HG03565 (cell line): ENCODE results near the gene DELE1.
A peak's percentile ranks its signal among the peaks of the same experiment; 100 is the strongest.

ENCODE experiments used
- ATAC-seq: cut with Tn5 transposase; IDR thresholded peaks from one replicate; pipeline ENCODE4 v1.9.1; 2021; ENCODE audit warnings: mild to moderate bottlenecking, moderate library complexity; ENCODE audit not compliant: unreplicated experiment

Gene DELE1, protein sequence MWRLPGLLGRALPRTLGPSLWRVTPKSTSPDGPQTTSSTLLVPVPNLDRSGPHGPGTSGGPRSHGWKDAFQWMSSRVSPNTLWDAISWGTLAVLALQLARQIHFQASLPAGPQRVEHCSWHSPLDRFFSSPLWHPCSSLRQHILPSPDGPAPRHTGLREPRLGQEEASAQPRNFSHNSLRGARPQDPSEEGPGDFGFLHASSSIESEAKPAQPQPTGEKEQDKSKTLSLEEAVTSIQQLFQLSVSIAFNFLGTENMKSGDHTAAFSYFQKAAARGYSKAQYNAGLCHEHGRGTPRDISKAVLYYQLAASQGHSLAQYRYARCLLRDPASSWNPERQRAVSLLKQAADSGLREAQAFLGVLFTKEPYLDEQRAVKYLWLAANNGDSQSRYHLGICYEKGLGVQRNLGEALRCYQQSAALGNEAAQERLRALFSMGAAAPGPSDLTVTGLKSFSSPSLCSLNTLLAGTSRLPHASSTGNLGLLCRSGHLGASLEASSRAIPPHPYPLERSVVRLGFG

DNA sequence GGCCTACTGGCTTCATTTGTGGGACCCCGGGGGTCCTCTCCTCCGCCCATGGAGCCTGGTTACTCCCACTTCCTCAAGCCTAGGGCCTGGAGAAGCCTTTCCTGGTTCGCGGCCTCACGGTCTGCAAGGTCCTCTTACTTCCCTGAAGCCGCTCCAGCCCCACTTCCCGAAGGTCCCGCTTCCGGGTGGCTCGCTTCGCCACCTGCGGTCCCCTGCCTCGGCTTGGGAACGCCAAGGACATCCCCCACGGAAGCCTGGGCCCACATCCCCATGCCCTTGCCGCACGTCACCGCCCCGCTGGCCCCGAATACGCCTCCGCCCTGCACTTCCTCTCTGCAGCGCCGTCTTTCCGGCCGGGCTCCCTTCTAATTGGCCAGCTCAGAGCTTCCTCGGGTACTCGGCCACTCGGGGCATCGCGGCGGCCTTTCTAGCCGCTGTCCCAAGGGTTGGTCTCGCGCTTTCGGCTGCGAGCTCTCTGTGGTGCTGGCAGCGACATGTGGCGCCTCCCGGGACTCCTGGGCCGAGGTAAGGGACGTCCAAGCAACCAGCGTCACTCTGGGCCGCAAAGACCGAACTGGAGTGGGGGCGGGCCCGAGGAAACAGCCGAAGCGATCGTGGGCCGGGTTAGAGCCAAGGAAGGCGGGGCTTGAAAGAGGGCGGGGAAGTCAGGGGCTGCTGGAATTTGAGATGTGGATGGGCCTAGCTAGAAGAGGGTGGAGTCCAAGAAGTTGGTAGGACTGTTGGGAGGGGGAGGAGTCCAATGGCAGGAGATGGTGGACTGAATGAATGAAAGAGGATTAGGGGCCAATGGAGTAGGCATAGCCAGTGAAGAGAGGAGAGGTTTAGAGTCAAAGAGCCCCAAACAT lies at the start of gene DELE1:
Gene DELE1 (plus strand): TSS at position 424 of the 866 bp plus-strand sequence. CDS start 71 bp downstream, at position 495.
- ATAC-seq: peak; percentile 93

DNA sequence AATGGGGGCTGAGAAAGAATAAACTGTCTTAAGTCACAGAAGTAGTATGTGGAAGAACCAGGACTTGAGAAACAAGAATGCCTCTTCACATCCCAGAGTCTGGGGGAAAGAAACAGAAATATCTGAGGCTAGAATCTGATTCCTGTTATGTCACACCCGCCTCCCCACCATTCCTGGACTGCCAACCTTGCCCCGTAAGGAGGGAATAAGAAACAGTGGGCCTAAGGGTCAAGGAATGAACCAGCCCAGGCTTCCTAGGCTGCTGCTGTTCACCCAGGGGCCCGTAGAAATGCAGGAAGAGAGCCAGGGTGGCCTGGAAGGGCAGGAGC lies 49.8 kb upstream of the DELE1 start:
- ATAC-seq: no peak

DNA sequence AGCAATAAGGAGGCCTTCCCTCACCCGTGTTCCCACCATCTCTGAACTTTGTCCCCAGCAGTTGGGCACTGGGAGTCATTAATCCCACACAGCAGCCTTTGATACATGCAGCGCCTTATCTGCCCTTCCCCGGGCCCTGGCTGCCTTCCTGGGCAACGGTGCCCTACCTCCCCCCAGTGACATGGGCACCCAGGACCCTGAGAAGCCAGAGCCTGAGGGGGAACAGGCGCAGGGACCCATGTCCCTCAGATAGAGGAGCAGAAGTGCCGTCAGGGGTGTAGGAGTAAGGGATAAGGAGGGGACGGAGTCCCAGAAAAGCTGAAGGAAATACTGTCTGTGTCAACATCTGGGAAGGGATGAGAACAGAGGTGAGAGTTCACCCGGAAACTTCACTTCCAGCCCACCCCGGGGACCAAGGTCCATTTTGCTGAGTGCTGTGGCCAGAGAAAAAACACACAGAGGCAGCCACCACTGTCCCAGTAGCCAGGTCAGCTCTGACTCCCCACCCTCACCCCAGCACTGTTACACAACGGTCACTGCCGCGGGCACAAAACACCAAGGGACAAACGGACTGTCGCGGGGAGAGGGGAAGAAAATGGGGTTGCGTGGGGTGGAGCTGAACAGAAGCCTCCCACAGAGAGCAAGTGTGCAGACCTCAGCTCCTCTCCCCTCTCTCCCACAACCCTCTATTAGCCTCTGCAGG lies 49.3 kb upstream of the DELE1 start:
- no peak for ATAC-seq

DNA sequence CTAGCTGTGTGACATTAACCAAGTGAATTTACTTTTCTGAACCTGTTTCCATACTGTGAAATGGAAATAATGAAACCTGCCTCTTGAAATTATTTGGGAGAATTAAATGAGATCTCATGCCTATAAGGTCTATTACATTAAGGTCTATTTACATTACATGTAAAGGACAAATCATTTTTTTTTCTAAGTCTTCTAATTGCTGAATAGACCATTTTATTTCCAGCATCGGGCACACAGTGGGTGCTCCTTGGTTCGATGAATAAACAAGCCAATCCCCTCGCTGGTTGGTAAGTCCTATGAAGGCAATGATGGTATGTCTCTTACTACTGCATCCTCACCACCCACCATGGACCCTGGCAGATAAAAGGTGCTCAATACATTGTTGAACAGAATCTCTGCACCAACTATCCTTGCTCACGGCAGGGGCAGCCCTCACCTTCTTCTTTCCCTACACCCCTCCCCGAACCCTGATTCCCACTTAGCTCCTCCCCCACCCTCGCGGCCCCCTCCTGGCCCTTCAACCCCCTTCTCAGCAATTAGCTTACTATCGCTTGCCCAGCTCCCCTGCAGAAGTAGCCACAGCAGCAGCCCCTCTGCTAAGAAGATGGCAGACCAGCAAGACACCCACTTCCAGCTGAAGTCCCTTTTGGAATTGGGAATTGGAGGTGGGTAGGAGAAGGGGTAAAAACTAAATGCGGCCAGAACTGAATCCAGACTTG lies 48.5 kb upstream of the DELE1 start:
- ATAC-seq: no peak

DNA sequence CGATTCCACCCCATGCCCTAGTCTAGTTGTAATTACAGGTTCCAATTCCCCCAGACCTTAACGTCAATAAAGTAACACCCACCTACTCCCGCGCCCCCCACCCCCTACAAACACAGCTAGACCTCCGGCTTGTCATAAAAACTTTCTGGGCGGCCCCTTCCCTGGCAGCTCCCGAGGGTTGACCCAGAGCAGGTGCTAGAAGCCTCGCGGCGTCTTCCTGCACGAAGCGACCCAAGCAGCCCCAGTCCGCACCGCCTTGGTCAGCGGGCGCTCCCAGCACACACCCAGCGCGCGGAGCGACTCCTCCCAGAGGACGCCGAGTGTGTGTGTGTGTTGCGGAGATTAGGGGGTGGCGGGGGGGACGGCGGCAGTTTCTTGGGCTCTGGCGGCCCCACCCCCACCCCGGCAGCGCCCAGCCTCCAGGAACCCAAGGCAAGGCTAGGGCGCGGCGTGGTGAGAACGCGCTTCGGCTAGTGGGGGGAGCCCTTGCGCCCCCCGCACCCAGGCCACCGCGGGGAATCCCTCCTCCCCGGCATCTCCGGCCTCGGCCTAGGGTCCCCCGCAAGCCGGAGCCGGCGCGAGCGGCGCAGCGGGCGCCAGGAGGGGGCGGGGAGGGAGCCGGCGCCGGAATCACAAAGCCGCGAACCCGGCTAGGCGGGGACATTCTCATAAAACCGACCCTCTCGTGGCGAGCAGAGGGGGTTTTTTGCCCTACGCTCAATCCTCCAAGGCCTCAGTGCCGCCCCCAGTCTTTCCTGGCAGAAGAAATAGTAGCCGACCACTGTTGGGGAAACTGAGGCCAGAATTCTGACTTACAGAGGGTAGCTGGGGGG lies 47.7 kb upstream of the DELE1 start:
- ATAC-seq: no peak

DNA sequence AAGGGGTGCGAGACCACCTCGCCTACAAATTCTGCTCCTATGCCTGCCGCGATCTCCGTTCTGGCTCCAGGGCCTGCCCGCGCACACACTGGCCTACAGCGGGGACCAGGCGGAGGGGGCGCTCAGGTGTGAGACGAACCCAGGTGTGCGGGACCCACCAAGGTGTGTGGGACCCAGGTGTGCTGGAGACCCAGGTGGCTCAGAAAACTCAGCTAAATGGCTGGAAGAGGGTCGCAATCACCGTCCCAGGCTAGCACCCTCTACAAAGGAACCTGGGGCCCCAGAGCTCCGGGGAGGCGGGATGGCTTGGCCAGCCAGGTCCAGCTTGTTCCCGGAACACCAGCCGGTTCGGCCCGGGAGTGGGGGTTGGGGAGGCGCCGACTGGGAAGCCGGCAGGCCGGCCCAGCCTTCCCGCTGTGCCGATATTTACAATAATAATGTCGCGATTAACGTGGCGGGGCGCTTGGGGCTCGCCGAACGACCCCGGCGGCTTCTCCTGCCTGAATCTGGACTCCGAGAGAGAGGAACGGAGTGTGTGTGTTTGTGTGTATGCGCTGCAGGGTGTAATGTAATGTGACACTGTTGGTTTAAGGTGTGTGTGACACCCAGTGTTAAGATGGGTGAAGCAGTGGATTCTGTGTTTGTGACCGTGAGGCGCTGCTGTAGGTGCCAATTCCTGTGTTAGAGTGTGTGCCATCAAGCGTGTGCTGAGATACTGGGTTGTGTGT lies 46.9 kb upstream of the DELE1 start:
- ATAC-seq: no peak

DNA sequence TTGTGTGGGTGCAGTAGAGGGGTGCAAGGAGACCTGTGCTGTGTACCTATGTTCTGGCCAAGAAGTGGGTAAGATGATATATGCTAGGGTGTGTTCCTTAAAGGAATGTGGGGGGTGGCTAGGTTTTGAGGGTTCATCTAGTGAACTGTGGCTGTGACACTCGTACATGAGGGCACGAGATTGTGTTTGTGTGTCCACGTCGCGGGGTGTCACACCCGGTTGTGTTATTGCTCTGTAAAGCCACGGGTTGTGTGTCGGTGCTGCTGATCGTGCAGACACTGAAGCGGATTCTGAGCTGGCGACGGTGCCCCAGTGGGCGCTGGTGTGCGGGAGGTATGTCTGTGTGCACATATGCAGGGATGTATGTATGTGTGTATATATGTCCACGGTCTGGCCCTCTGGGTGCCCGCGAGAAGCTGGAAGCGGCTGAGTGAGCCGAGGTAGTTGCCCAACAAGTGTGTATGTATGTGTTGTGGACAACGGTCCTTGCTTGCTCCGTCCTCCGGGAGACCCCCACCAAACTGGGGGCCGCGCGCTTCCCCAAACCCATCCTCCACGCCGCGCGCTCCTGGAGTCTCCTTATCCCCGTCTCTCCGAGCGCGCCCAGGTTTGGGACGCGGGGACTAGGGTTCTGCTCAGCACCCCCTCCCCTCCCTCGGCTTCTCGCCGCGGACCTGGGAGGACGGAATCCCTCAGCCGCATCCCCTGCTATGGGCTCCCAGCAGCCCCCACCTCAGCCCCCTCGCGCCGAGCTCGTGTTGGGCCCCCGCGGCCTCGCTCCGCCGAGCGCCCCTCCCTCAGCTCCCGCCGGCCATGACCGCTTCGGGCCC lies 46.1 kb upstream of the DELE1 start:
- no peak for ATAC-seq

DNA sequence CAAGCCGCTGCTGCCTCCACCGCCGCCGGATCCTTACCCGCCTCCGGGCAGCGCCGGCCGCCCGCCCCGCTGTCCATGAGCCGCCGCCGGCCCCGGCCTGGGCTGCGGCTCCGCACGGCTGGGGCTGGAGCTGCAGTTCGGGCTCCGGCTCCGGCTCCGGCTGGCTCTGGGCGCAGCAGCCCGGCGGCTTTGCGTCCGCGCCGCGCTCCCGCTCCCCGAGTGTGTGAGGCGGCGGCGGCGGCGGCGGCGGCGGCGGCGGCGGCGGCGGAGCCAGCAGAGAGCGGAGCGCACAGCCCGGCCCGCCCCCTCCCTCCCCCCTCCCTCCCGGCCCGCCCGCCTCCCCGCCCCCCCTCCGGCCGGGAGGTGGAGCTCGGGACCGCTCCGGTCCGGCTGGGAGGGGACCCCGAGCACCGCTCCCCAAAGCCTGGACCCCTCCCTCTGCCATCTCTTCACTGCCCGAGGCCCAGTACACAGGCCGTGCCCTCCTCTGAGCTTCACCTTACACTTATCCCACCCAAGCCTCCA lies 45.4 kb upstream of the DELE1 start, which contains the start of gene PCDH1:
Gene PCDH1 (minus strand): TSS at position 225 of the 525 bp plus-strand sequence. CDS start 148 bp downstream, at position 77.
- ATAC-seq: no peak

DNA sequence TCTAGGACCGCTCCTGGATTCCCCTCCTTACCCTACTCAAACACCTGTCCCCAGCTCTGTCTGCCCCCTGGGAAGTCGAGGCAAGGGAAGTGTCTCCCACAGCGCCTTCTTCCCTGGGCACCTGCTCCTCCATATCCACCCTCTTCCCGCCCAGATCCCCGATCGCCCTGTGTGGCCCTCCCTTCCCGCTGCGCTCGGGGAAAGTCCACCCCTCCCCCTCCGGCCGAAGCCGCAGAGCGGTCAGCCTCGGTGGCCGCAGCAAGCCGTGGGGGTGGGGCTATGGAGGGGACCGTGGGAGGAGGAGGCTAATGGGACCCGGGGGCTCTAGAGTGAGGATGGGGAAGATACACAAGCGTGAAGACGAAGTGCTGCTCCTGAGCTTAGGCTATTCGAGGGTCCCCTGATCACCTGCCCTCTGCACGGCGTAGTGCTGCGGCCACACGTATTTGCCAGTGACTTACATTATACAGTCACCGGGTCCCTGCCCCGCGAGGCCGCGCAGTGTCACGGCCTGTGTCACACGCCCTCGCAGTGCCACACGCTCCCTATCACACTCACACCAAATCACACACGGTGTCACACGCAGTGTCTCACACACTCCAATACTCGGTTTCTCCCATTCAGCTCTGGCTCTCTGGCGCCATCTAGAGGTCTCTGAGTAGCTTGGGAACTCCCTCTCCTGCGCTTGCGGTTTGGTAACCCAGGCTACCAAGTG lies 44.8 kb upstream of the DELE1 start:
- peak; percentile 94 for ATAC-seq

DNA sequence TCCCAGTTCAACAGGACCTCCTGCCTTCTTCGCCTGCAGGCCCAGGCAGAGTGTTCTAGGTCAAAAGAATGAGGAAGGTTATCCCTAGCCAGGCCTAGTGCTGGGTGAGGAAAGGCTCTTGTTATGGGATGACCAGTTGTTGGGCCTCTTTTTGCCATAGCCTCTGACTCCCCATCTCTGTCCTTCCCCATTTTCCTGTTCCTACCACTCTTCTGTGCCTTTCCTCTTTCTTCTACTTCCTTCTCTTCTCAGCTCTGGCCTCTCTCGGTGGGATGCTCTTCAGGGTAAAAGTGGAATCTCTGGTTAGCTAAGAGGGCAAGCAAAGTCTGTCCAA lies 44.3 kb upstream of the DELE1 start:
- ATAC-seq: no peak

DNA sequence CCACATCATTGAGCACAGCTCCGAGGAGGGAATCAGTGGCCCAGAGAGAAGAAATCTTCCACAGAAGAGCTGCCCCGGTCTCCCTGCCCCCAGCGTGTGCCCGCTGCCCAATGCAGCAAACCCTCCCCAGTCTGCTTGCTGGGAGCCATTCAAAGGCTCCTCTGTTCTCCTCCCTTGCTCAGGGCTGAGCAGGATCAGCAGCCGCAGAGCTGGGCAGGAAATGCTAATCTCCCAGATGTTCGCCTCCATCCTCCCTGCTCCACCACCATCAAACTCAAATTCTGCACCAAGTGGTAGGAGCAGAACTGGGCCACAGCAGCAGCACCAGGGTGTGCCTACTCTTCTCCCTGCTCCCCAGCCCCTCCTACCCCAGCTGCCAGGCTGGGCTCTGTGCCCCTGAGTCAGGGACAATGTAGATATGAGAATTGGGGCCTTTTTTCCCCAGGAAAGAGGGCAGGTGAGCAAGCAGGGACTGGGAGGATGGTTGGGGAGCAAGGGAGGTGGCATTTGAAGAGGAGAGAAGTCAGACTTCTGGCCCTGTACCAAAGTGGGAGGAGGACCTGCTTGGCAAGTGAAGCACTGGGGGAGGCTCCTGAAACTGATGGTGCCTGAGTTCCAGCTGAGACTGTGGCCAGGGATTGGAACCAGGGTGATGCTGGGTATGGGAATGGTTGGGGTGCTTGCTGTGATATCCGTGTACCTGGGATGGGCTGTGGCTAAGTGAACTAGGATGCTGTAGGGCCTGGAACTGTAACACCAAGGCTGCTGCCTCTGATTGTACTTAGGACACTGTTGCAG lies 43.5 kb upstream of the DELE1 start:
- no peak for ATAC-seq

DNA sequence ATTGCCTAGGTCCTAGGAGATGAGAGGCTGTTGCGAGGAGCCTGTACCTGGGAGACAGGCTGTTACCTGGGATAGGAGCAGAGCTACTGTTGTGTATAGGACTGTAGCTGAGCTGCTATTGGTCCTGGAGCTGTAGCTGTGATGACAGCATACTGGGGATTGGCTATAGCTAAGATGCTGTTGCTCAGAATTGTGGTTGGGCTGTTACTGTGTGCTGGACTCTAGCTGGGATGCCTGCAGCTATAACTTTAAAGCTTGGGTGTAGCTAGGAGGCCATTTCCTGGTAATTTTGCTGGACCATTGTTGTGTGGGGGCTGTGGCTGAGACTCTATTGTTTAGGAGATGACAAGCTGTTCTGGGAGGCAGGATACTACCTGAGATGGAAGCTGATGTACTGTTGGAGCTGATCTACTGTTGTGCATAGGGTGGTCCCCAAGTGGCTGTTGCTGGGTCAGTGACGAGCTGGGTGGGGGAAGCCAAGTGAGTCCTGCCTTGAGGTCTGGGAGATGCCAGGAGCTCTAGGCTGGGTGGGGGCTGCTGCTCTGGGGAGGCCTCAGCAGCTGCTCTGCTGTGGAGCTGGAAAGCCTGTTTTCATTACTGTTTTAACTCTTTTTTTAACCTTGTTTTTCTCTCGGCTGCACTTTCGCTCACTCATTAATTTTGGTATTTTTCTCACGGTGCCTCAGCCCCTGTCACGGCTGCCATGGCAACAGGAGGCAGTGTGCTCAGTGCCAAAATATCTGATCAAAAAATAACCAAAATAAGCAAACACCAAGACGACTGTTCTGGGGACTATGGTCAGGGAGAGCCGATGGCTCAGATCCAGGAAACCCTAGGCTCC lies 42.5 kb upstream of the DELE1 start:
- no peak for ATAC-seq

DNA sequence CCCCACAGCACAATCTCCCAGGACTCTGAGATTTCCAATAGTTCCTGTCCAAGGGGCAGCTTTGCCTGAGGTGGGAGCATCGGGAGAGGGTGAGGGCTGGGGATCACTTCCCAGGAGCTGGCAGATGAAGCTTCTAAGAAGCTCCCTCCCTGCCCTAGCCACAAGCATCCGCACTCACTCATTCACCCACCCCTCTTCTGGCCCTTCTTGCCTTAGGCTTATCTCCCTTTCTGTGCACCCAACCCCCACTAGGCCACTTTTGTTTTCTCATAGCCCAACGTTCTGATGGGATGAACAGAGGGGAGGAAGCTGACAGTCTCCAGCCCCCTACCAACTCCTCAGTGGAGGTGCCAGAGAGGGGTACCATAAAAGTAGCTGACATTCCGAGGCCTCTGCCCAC lies 41.8 kb upstream of the DELE1 start:
- ATAC-seq: no peak

DNA sequence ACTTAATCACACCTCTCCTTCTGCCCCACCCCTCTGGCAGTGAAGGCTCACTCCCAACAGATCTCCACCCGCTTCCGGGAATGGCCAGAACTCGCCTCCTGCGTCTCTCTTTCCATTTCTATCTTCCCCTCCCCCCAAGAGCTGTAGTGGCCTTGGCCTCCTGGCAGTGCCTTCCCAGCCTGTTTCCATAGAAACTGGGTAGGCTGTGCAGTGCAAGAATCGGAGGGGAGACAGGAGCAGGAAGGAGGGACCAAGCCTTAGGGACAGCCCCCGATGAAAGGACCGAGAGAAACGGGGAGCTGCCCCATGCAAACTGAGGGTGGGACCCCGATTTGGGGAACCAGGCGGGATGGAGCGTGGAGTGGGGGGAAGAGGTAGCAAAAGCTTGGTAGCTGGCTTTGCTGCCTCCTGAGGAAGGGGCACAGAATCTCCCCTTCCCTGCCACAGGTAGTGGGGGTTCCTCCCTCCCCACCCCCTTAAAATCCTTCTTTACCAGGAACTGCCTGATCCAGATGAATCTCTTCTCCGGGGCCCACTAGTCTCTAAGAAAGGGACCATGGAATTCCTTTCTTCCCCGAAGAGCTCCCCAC lies 41.0 kb upstream of the DELE1 start:
- ATAC-seq: no peak

DNA sequence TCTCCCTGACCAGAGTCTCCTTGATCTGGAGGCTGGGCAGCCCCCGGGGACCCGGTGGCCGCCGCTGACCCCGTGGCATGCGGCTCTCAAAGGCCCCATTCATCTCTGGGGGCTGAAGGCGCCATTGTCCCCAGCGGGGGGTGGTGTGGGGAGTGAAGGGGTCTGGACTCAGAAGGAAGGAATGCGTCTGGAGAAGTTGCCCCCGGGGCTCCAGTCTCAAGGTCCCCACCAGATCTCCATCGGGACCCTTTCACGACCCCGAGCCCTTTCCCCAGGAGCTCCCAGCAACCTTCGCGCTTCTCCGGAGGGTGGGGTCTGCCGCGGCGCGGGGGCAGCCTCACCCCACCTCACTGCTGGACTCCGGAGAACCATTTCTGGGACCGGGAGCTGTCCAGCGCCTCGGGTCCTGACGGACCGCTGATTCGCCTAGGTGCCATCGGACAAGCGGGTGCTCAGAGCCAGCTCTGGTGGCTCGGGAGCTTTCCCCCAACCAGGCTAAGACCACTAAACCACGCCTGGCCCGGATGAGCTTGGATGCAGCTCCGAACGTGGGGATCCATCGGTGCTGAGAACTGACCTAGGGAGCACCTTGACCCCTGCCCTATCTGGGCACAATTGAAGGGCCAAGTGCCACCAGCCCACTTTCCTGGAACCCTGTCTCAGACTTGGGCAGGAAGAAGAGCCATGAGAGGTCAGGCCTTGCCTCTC lies 40.3 kb upstream of the DELE1 start:
- ATAC-seq: no peak
